Peyer's patch (tissue), 4 donors: ENCODE data around the gene BEST1.

Source experiments
- CTCF ChIP-seq, 6 experiments: fragments of 450-650 bp in 4 of 6; fragments of 200-600 bp in 2 of 6; sonication (generic) in 1 of 6; IDR thresholded peaks; one replicate each; pipeline ENCODE4 v1.5.1; 2017 to 2019; ENCODE audit warnings: antibody characterized with exemption in 6 of 6, mild to moderate bottlenecking in 3 of 6, moderate library complexity in 1 of 6
- POLR2A ChIP-seq, 2 donors: fragments of 450-650 bp; IDR thresholded peaks; one replicate each; pipeline ENCODE4 v1.5.1; 2017; ENCODE audit warnings: antibody characterized with exemption in 2 of 2, mild to moderate bottlenecking in 2 of 2, moderate library complexity in 2 of 2

DNA sequence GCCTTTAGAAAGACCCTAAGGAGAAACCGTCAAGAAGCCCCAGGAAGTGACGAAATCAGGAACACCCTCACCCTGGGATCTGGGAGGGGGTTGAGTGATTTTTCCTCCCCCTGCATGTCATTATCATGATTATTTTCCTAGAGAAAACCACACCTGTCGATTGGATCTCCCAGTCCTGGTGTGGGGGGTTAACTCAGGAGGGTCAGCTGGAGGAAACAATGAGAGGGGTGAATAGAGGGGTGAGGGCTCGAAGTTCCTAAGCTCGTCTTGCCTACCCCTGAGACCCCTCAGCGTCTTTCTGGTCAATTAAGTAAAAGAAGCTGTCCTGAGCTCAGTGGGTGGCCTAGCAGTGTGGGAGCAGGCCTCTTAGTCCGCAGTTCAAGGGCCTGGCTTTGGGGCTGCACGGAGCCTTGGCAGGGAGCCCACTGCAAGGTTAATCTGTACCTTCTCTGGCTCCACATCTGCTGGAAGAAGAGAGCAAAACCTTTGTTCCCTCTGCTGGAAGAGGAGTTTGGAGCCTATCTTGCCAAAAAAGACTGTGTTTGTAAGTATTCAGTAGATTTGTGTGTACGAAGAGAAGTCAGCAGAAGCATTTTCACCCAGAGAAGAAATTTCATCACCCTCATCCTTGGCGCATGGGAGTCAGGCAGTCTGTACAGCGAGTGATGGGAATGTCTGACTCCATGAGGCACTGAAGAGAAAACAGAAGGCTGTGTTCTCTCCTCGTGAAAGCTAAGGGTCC is 51.5 kb downstream of the BEST1 start:
- TF ChIP-seq CTCF (IDR thresholded peaks at IDR 0.05) (peak in 2 of 6 experiments; percentile 25 to 34), POLR2A (IDR thresholded peaks at IDR 0.05) (peak in 1 of 2 donors; percentile 54)
